GM13977 (cell line): ENCODE results near the gene BAZ1B.
"Not testable (repeated sequence)": the region's sequence is repeated elsewhere in the genome, so short reads cannot be mapped to it uniquely, and the experiment has no call there.

Source experiments
- DNase-seq: peaks from one replicate; pipeline ENCODE4 v3.0.0; 2012; ENCODE audit warnings: low spot score
- CTCF ChIP-seq: IDR thresholded peaks from 2 replicates; pipeline ENCODE4 v1.5.1; 2012; ENCODE audit warnings: mild to moderate bottlenecking, control low read depth; ENCODE audit not compliant: insufficient read depth; ENCODE audit errors: extremely low read depth, missing control alignments
- in situ Hi-C: fragments of 300-500 bp; cut with MboI; formaldehyde crosslinking; loops from one replicate; pipeline ENCODE4 v1.12.0; 2022; ENCODE audit warnings: low sequenced_read_pairs, low pct_unique_long_range_greater_than_20kb, mixed read lengths, inconsistent platforms; ENCODE audit not compliant: unreplicated experiment

The BAZ1B gene

GRCh38 chr7:73418113-73418703 lies 103.9 kb downstream of the BAZ1B start:
- TF ChIP-seq CTCF: no peak
- DNase-seq: no peak
- in situ Hi-C loops: no loop called here

- in situ Hi-C loops, DNase-seq: not testable (repeated sequence)
These were observed 111.5 kb downstream of the BAZ1B start for GRCh38 chr7:73410541-73411131.

- DNase-seq, in situ Hi-C loops: not testable (repeated sequence)
These were observed 117.2 kb downstream of the BAZ1B start for GRCh38 chr7:73404860-73405259.

GRCh38 chr7:73399185-73400050 lies 122.7 kb downstream of the BAZ1B start:
- DNase-seq: peak; percentile 73
- in situ Hi-C loops: not testable (repeated sequence)

GRCh38 chr7:73397521-73398281 lies 124.4 kb downstream of the BAZ1B start:
- in situ Hi-C loops: no loop called here
- no peak for TF ChIP-seq CTCF
- no peak for DNase-seq

- no peak for TF ChIP-seq CTCF
- in situ Hi-C loops: no loop called here
- no peak for DNase-seq
These were observed 126.3 kb downstream of the BAZ1B start for GRCh38 chr7:73395538-73396503.

GRCh38 chr7:73394422-73394821 lies 127.7 kb downstream of the BAZ1B start:
- TF ChIP-seq CTCF: no peak
- DNase-seq: no peak
- in situ Hi-C loops: no loop called here
